Adrenal gland (tissue), 12 donors: ENCODE results near the gene TRAPPC1. TPM values are rescaled to one million over a fixed set of nuclear protein-coding genes. Genes with fewer than 3 reads are reported as not detected.

Experiments
- DNase-seq, 7 donors: peaks; one replicate each; pipeline ENCODE4 v3.0.0-alpha.2; 2019 to 2020
- H3K27ac ChIP-seq, 5 donors: fragments of 200-600 bp; sonication (generic) in 4 of 5; 1 replicate in 3 of 5; 2 replicates in 2 of 5; pipeline versions ENCODE4 v1.5.1 to v1.8.0; 2016 to 2020; ENCODE audit warnings: mild to moderate bottlenecking in 1 of 5
- H3K27me3 ChIP-seq: fragments of 200-600 bp; 2 replicates; pipeline ENCODE4 v1.8.0; 2021
- H3K36me3 ChIP-seq, 2 donors: fragments of 200-600 bp; replicated peaks in 1 of 2; 1 replicate in 1 of 2; 2 replicates in 1 of 2; pipeline versions ENCODE4 v1.5.1 to v1.8.0; 2018 to 2022
- H3K4me1 ChIP-seq, 2 donors: fragments of 200-600 bp; replicated peaks in 1 of 2; 1 replicate in 1 of 2; 2 replicates in 1 of 2; pipeline versions ENCODE4 v1.5.1 to v1.8.0; 2018 to 2021
- H3K4me3 ChIP-seq, 4 donors: fragments of 200-600 bp; sonication (generic) in 3 of 4; one replicate each; pipeline ENCODE4 v1.5.1; 2016 to 2018
- H3K9me3 ChIP-seq, 3 donors: fragments of 200-600 bp; sonication (generic) in 1 of 3; replicated peaks in 1 of 3; 1 replicate in 2 of 3; 2 replicates in 1 of 3; pipeline versions ENCODE4 v1.5.1 to v1.8.0; 2016 to 2021
- POLR2A ChIP-seq, 2 donors: fragments of 450-650 bp; IDR thresholded peaks; one replicate each; pipeline ENCODE4 v1.6.1; 2017; ENCODE audit warnings: antibody characterized with exemption in 2 of 2, mild to moderate bottlenecking in 2 of 2, moderate library complexity in 1 of 2
- WGBS, 4 donors: extraction: QIAGEN DNeasy Blood & Tissue Kit in 2 of 4; methylation state at CpG; one replicate each; pipeline versions ENCODE4 v1.1.5 to v1.1.7; 2013 to 2017; 5-methylcytosine and 5-hydroxymethylcytosine counted together
- intact Hi-C, 2 donors: fragments of 100-400 bp; cut with DNase I; formaldehyde crosslinking; loops; one replicate each; pipeline versions ENCODE4 v1.14.1 to v1.15.0; 2022 to 2023
- polyA plus RNA-seq, 3 donors: library from polyadenylated mRNA; stranded (reverse); fragments of 200-250 nt in 2 of 3; fragments of 350-450 nt in 1 of 3; fragmentation: Illumina TruSeq in 1 of 3; extraction: RNeasy Lipid Tissue Mini Kit (QIAGEN cat#74804) in 1 of 3; gene quantifications; one replicate each; pipeline ENCODE4 v1.2.3, GENCODE V29; 2013 to 2014
- total RNA-seq, 9 donors: library from RNA; depleted of rRNA in 4 of 9; stranded (reverse); fragments of >200 nt in 4 of 9; fragments of 120-200 nt in 1 of 9; fragmentation: NEBNext Ultra II Directional in 1 of 9; extraction: Animal tissue kit (Norgen Biotek cat#: 25700) in 1 of 9; gene quantifications; one replicate each; pipeline versions ENCODE4 v1.1.0 to v1.2.4, GENCODE V29; 2013 to 2023
- TF ChIP-seq, protein P1 (sequence below), 6 experiments: fragments of 450-650 bp in 4 of 6; fragments of 200-600 bp in 2 of 6; sonication (generic) in 1 of 6; IDR thresholded peaks; 1 replicate in 5 of 6; 2 replicates in 1 of 6; pipeline versions ENCODE4 v1.5.1 to v1.8.0; 2016 to 2021; ENCODE audit warnings: antibody characterized with exemption in 6 of 6, mild to moderate bottlenecking in 2 of 6, moderate library complexity in 1 of 6
- donor health status: healthy with polysubstance abuse.
- donor health status: Bipolar disorder and iron deficiency.
- donor health status: DM: yes; HTN: yes; CAD: no.
- donor health status: DM: no; HTN: no; CAD: no.
- donor health status: DM: no; HTN: no; CAD: no.
- donor health status: DM: yes; HTN: yes; CAD: no.

The TRAPPC1 gene
- total and polyA plus RNA-seq, 12 donors = 32.2 to 220 (median 121) TPM

DNA sequence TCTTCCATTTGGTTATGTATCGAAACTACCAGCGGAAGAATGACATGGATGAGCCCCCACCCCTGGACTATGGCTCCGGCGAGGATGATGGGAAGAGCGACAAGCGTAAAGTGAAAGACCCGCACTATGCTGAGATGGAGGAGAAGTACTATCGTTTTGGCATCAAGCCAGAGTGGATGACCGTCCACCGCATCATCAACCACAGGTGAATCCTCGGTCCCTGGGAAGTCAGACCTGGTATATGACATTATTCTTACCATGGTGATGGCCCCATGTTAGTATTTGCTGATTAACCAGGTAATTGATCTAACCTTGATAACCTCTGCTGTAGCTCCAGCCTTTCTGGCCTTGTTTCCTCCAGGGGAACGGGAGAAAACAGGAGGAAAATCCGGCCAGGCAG lies 34.7 kb downstream of the TRAPPC1 start:
- no peak overlapping the region for H3K4me3 ChIP-seq
- H3K4me1 ChIP-seq = no peaks in the 10 kb centered on the region
- DNase-seq = peak in 4 of 7 donors; percentile 7 to 50 (median 20)
- no peak overlapping the region for H3K27ac ChIP-seq
- intact Hi-C loops = loop anchor here in 1 of 2 donors (5.0 kb wide), 1 partner anchor 35 kb away; no protein-coding TSS in a partner anchor
- peaks cover 0 to 88% of the 10 kb centered on the region in 2 donors for H3K36me3 ChIP-seq
- WGBS, 4 donors = 80 to 84% (median 82%) methylated on average over 13 of the region's 13 CpGs
- no peaks in the 10 kb centered on the region for H3K27me3 ChIP-seq
- TF ChIP-seq POLR2A (IDR thresholded peaks at IDR 0.05) = no peak
- TF ChIP-seq, protein P1, sequence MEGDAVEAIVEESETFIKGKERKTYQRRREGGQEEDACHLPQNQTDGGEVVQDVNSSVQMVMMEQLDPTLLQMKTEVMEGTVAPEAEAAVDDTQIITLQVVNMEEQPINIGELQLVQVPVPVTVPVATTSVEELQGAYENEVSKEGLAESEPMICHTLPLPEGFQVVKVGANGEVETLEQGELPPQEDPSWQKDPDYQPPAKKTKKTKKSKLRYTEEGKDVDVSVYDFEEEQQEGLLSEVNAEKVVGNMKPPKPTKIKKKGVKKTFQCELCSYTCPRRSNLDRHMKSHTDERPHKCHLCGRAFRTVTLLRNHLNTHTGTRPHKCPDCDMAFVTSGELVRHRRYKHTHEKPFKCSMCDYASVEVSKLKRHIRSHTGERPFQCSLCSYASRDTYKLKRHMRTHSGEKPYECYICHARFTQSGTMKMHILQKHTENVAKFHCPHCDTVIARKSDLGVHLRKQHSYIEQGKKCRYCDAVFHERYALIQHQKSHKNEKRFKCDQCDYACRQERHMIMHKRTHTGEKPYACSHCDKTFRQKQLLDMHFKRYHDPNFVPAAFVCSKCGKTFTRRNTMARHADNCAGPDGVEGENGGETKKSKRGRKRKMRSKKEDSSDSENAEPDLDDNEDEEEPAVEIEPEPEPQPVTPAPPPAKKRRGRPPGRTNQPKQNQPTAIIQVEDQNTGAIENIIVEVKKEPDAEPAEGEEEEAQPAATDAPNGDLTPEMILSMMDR (IDR thresholded peaks at IDR 0.05) = no peak
- no peaks in the 10 kb centered on the region for H3K9me3 ChIP-seq

DNA sequence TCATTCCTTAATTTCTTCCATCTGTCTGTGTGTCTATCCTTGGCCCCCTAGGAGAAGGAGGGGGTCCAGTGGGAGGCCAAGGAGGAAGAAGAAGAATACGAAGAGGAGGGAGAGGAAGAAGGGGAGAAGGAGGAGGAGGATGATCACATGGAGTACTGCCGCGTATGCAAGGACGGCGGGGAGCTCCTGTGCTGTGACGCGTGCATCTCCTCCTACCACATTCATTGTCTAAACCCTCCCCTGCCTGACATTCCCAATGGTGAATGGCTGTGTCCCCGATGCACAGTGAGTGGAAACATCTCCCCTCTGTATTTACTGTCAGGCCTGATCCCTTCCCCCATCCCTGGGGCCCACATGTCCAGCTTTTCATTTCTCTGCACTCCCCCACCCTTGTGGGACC lies 36.9 kb downstream of the TRAPPC1 start:
- intact Hi-C loops = loop anchor here in 1 of 2 donors (5.0 kb wide), 1 partner anchor 33 kb away; no protein-coding TSS in a partner anchor
- WGBS, 4 donors = 82 to 92% (median 85%) methylated on average over 8 of the region's 8 CpGs
- no peak for TF ChIP-seq POLR2A (IDR thresholded peaks at IDR 0.05)
- TF ChIP-seq, protein P1 (IDR thresholded peaks at IDR 0.05) = no peak
- Histone ChIP-seq H3K9me3 (no peaks in the 10 kb centered on the region), H3K4me1 (peaks cover 0 to 2% of the 10 kb centered on the region in 2 donors), H3K27ac (no peak overlapping the region), H3K4me3 (no peak overlapping the region), H3K36me3 (peaks cover 0 to 85% of the 10 kb centered on the region in 2 donors), H3K27me3 (no peaks in the 10 kb centered on the region)
- peak in 3 of 7 donors; percentile 1 to 16 (median 12) for DNase-seq

DNA sequence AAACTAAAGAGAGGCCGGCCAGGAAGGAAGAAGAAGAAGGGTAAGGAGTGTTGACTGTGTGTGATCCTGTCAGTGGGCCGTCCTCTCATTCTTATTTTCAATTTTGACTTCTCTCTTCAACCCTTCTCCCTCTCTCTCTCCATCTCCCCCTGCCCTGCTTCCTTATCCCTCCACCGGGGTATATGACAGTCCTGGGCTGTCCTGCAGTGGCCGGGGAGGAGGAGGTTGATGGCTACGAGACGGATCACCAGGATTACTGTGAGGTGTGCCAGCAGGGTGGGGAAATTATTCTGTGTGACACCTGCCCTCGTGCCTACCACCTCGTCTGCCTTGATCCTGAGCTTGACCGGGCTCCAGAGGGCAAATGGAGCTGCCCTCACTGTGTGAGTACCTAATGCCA lies 37.5 kb downstream of the TRAPPC1 start:
- Histone ChIP-seq H3K27me3 (no peaks in the 10 kb centered on the region), H3K36me3 (peaks cover 0 to 78% of the 10 kb centered on the region in 2 donors), H3K9me3 (no peaks in the 10 kb centered on the region), H3K4me3 (no peak overlapping the region), H3K27ac (no peak overlapping the region), H3K4me1 (peaks cover 5 to 9% of the 10 kb centered on the region in 2 donors)
- intact Hi-C loops = no loop called here
- 89 to 92% (median 91%) methylated on average over 9 of the region's 9 CpGs for WGBS, 4 donors
- no peak for TF ChIP-seq POLR2A (IDR thresholded peaks at IDR 0.05)
- TF ChIP-seq, protein P1 (IDR thresholded peaks at IDR 0.05) = no peak
- DNase-seq = peak in 3 of 7 donors; percentile 3 to 29 (median 17)

- Histone ChIP-seq H3K27ac (no peak overlapping the region), H3K4me3 (no peak overlapping the region), H3K27me3 (no peaks in the 10 kb centered on the region), H3K9me3 (no peaks in the 10 kb centered on the region), H3K4me1 (peaks cover 14 to 18% of the 10 kb centered on the region in 2 donors), H3K36me3 (peaks cover 0 to 69% of the 10 kb centered on the region in 2 donors)
- TF ChIP-seq, protein P1 (IDR thresholded peaks at IDR 0.05) = no peak
- TF ChIP-seq POLR2A (IDR thresholded peaks at IDR 0.05) = no peak
- peak in 1 of 7 donors; percentile 10 for DNase-seq
- WGBS, 4 donors = 82 to 88% (median 84%) methylated on average over 10 to 15 of the region's 15 CpGs
- intact Hi-C loops = no loop called here
Measured at GRCh38 chr17:7893187-7893880, 38.4 kb downstream of the TRAPPC1 start.
